GM18870 (cell line): ENCODE data around the gene CLHC1.

Experiments used
- ATAC-seq: cut with Tn5 transposase; IDR thresholded peaks from one replicate; pipeline ENCODE4 v1.9.1; 2021; ENCODE audit warnings: moderate library complexity; ENCODE audit not compliant: unreplicated experiment

The CLHC1 gene

DNA sequence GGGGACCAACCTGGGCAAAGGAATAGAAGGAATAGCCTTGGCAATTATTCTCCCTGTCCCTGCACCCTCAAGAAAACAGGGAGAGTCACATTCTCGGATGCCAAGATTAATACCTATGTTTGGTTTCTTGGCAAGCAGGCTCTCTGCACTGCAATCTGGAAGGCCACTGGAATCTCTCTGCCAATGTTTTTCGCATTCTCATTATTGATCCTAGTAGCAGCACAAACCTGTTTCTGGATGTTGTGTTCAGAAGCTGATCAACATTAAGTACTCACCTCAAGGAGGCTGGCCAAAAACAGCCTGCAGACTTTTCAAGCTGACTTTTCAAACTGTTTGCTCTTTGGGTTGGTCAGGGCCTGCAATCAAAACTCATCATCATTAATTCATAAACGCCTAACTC is 62.2 kb downstream of the CLHC1 start:
- ATAC-seq: no peak

- ATAC-seq: no peak
Observed at GRCh38 chr2:55169359-55169758, 62.7 kb downstream of the CLHC1 start.

DNA sequence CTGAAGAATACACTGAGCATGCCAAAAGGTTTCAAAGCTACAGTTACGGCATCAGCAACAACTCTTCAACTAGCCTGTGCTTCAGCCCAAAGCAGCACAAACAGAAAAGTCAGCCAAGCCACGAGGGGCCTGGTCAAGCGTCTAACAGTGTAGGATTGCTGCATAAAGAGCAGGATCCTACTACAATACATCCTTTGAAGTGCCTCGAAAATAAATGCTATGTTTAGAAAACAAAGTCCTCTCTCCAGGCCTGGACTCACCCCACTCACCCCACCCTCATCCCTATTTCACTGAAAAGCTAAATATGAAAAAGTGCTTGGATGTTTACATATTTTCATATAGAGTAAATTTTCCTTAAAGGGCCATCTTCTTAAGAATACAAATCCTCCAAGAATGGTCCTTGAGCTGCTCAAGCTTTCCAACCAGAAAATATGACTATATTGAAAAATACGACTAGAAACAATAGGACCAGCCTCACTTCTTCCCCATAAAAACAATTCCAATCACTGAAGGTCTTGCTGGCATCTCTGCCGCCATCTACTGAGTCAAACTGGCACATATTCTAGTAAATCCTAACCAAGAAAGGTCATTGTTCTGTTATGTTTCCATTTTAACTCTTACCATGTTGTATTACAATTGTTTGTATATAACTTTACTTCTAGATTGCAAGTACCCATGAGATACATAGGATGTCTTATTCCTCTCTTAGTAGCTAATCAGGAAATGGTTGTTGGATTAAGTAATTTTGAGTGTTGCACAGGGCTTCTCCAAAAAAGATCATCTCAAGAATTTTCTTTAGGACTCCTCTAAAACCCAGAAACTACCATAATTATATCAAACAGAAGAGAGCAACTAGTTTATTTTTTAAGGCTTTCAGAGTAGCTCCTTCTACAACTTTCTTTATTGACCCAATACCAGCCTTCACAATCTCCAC is 63.6 kb downstream of the CLHC1 start:
- ATAC-seq: no peak

GRCh38 chr2:55165626-55166025 is 66.5 kb downstream of the CLHC1 start:
- no peak for ATAC-seq

- ATAC-seq: no peak
Observed at GRCh38 chr2:55164534-55165480, 67.3 kb downstream of the CLHC1 start.

DNA sequence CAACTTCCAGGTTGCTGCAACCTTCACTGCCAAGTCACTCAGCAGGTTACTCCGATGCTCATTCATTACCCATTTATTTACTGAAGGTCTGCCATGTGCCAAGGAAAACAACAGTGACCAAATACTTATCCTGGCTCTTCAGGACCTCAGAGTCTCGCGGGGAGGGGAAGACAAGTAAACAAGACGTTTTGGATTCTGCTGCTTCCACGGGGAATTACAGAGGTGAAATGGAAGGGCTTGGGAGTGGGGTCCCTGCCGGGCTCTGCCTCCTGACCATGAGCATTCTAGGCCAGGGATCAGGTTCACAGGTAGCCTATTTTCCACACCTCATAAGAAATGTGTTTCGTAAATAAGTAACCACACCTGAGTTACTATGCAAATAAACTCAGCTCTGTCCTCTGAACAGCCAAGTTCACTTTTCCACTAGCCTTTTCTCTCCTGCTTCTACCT is 68.1 kb downstream of the CLHC1 start:
- ATAC-seq: no peak

DNA sequence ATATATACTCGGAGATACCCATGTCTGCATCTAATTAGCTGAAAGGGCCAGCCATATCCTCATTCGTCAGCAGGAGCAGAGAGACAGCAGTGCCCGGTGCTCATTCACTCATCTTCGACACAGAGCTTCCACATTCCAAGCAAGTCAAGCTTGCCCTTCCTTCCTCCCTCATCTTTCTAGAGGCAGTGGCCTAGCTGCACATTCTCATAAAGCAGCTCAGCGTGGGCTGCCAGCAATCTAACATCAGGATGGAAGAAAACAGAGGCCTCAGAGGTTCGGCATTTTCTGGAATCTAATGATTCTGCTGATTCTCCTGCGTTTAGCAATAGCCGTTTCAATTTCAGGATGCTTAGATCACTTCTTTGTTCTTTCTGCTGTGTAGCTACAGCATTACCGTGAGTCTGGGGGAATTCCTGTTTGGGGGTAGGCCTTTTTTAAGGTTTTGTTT is 68.8 kb downstream of the CLHC1 start:
- no peak for ATAC-seq

DNA sequence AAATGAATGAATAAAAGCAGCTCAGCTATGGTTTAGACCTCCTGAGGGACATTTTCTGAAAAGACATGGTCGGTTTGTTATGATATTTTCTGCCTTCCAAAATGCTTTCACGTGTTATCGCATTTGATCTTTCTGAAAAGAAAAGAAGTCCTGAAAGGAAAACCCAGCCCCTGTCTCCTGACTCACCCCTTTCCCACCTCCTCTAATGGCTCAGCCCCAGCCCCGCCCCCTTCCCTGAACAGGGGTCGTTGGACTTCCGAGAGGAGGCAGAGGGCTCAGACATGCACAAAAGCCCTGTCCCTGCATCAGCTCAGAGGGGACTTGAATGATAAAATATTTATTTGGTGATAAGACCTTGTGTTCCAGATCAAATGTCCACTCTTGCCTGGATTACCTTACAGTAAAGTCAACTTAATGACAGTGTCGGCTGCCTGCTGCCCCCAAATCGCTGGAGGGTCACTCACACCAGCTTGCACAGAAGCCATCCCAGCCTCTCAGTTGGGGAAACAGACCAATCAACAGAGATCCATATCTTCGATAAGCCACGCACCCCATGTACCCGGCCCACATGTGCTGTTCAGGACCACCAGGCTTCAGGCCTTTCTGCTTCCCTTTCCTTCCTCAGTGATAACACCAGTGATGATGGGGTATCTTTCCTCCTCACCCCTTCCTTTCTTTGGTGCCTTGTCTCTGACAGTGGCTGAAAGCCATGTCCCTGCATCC is 69.6 kb downstream of the CLHC1 start:
- ATAC-seq: no peak

DNA sequence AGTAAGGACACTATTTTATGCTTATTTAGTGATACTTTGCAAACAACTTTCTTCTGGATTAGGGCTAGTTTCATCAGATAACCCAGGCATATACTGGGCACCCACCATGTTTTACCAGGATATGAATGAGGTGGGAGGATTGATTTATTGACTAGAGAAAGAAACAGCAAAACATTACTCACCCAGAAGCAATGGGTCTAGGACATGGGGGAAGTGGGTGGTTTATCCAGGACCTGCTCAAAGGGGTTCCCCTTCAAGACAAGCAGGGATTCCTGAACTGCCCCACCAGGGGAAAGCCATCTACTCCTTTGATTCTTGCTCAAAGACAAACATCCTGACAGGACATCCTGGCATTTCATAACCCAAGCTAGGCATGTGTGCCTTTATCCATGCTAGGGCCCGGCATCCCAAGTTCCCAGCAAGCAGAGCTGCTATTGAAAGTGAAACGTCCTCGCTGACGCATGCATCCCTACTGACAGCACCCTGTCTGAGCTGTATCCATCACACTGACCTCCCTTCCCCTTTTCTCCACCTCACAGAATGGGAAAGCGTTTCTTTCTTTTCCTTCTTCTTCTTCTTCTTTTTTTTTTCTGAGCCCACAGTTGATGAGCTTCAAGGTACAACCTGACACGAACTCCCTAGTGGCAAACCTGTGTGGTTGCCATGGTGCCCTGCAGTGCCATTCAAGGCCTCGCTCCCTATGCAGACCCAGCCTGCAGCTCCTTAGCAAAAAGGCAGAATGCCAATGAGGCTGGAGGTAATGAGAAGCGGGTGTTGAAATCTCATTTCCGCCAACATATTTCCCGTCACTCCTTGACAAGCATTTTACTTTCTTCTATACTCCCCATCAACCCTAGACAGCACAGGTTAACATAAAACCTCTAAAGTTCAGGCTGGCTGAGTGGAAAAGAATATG is 70.5 kb downstream of the CLHC1 start:
- no peak for ATAC-seq

DNA sequence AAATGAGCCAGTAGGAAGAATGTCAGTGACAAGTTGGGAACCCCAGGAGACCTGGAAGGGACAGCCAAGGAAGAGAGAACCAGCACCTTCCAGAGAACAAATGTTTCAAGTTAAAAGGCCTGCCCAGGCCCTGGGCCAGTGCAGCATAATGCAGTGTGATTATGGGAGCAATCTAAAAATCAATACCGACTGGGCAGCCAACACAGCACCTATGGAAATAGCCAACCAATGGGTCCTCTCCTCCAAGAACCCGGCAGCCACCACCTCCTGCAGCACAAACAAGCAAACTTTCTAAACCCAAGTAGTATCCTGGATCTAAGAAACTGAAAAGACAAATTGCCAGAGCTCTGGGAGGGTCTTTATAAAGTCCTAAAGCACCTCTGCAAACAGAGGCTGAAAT is 71.7 kb downstream of the CLHC1 start:
- no peak for ATAC-seq

DNA sequence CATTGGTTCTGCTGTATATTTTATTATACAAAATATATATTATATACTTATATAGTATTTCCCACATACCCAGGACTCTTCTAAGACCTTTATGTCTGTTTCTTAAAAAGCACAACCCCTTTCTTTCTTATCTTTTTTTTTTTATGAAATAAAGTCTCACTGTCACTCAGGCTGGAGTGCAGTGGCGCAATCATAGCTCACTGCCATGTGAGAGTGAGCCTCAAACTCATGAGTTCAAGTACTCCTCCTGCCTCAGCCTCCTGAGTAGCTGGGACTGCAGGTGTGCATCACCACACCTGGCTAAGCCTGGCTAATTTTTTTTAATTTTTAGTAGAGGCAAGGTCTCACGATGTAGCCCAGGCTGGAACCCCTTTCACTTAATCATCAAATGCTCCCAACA is 72.3 kb downstream of the CLHC1 start:
- no peak for ATAC-seq

DNA sequence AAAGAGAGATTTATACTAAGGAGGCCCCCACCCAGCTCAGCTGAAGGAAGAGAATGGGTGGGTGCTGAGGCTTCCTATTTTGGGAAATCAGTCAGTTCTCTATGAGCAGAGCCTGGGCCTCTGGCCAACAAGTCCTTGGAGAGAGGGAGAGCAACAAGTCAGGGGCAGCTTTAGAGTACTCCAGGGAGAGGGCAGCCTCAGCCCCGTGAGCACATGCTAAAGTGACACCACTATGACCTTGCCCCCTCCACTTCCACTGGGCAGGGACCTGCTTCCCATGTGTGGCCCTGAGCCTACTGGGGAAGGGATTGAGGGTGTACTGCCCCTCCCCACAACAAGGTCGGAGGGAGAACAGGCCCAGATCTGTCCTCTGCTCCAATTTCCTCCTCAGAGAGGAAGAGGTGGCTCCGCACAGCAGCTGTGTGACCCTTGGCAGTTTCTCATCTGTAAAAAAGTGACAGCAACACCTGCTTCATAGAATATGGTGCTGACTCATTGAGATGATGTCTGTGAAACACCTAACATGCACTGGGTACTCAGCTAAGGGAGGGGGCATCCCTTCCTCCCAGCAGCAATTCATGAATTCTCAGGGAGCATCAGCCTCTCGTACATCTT is 72.9 kb downstream of the CLHC1 start:
- ATAC-seq: peak; percentile 55

DNA sequence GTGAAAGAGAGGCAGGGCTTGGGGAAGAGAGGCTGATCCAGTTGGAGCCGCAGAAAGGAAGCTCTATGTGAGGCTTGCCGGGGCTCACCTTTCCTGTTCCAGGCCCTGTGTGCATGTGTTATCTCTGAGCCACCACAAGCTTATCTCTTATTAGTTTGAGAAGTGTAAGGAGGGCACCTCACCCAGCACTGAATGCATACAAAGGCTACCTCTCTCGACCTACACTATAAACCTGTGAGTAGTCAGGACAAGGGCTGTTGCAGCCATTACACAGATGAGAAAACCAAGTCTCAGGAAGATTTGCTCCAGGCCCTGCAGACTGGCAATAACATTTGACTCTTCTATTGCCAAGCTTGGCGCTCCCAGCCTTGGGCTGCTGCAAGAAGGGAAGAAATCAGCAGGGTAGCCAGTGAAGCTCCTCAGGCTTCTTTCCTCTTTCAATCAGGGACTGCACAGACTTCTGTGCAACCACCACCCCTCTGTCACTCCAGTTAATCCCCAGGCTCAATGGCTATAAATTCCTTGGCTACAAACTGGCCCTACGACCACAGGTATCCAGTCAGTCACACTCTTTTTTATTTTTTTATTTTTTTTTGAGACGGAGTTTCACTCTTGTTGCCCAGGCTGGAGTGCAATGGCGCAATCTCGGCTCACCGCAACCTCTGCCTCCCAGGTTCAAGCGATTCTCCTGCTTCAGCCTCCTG is 73.8 kb downstream of the CLHC1 start:
- no peak for ATAC-seq

DNA sequence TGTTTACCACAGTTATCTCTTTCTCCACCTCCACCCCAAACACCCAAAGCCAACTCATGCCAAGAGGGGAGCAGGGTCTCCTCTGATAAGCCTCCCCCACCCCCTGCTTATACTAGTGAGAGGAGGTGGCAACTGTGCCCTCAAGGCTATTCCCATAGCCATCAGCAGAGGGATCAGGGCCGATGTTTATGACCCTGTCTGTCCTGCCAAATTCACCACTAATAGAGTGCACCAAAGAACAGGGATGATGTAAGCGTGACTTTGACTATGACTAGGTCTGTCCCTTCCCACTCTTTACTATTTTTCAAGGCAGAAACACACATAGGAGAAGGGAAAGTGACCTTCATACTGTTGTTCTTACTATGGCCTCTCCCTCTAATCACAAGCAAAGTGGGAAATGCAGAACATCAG is 74.6 kb downstream of the CLHC1 start:
- ATAC-seq: no peak

- ATAC-seq: no peak
Observed at GRCh38 chr2:55156984-55157383, 75.1 kb downstream of the CLHC1 start.

DNA sequence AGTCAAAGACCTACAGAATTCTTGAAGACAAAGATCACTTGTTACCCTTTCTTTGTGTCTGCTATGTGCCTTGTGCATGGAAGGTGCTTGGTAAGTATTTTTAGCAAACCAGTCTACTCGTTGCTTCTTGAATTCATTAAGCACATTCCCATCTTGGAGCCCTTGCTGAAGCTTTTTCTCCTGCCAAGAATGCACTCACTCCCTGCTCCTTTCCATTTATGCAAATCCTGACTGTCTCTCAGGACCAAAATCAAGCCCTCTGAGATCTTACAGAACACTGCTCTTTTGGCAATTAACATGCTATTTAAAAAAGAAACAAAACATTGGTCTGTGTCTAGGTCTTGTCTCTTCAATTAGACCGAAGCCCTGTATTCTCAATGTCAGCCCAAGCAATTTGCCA is 75.8 kb downstream of the CLHC1 start:
- no peak for ATAC-seq

DNA sequence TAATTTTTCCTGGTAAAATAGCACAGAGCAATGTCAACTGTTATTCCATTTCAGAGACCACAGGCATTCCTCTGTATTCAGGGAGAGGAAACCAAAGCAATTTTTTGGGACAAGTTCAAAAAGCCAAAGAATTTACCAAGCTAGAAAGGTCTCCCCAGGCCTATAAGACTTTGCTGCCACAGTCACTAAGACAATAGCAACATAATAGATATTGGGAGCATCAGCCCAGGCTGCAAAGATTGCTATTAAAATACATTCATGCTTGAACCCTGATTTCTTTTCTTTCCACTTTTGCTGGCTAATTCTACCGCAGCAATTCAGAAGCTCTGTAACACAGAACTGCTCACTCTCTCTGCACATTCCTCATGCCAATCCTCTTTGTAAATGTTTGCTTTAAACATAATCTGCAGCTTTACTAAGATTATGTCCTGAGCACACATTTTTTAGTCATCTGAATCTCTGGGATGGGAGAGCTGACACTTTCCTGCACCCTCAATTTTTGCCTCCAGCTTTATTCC is 76.3 kb downstream of the CLHC1 start:
- ATAC-seq: no peak

DNA sequence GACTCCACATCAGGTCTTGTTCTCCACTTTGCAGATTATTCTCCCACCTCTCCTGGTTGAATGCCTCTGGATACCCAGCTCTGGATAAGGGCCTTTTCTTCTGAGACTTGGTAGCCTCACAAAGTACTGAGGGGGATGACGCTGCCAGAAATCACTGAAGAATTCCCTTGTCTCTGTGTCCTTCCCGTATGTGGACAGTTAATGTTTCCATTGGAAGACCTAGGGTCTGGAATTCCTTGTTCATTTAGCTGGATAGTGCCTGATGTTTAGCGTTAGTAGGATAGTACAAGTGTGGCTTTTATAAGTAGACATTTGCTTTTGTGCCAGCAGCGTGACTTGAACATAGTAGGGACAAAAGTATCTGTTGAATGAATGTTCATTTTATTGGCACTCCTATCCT is 76.9 kb downstream of the CLHC1 start:
- no peak for ATAC-seq
